Omental fat pad (tissue), 4 donors: ENCODE data around the gene TEX2. TPM values are rescaled to one million over a fixed set of nuclear protein-coding genes. Genes with fewer than 3 reads are reported as not detected.

Experiments used
- ATAC-seq: fragments of 150-250 bp; one replicate; pipeline ENCODE4 v1.9.1; 2016; ENCODE audit warnings: mild to moderate bottlenecking, moderate library complexity; ENCODE audit not compliant: low FRiP score
- DNase-seq: peaks from one replicate; pipeline ENCODE4 v3.0.0-alpha.2; 2019; ENCODE audit warnings: low spot score
- CTCF ChIP-seq, 3 donors: fragments of 450-650 bp; IDR thresholded peaks; one replicate each; pipeline ENCODE4 v1.5.1; 2016 to 2017; ENCODE audit warnings: antibody characterized with exemption in 3 of 3, mild to moderate bottlenecking in 3 of 3, moderate library complexity in 2 of 3
- total RNA-seq, 4 donors: library from RNA; depleted of rRNA; stranded (reverse); fragments of >200 nt; gene quantifications; one replicate each; pipeline ENCODE4 v1.1.0, GENCODE V29; 2016

The TEX2 gene
- total RNA-seq, 4 donors from 2014 or later = 34.8 to 113 (median 85.2) TPM

GRCh38 chr17:64230791-64231408 is 32.2 kb downstream of the TEX2 start:
- DNase-seq (no peak), ATAC-seq (peak; percentile 95)
- TF ChIP-seq CTCF (IDR thresholded peaks at IDR 0.05) = no peak

GRCh38 chr17:64229815-64230728 is 33.0 kb downstream of the TEX2 start:
- no peak for TF ChIP-seq CTCF (IDR thresholded peaks at IDR 0.05)

GRCh38 chr17:64226132-64226531 is 36.9 kb downstream of the TEX2 start:
- ATAC-seq = peak; percentile 13
- DNase-seq = no peak
- no peak for TF ChIP-seq CTCF (IDR thresholded peaks at IDR 0.05)

More at GRCh38 chr17:64229815-64230728, 33.0 kb downstream of the TEX2 start:
- ATAC-seq (peak; percentile 10), DNase-seq (no peak)

GRCh38 chr17:64225410-64225809 is 37.6 kb downstream of the TEX2 start:
- no peak for ATAC-seq
- DNase-seq = no peak
- no peak for TF ChIP-seq CTCF (IDR thresholded peaks at IDR 0.05)

GRCh38 chr17:64223931-64224629 is 39.0 kb downstream of the TEX2 start:
- ATAC-seq = no peak
- no peak for DNase-seq
- no peak for TF ChIP-seq CTCF (IDR thresholded peaks at IDR 0.05)

GRCh38 chr17:64223283-64223682 is 39.8 kb downstream of the TEX2 start:
- no peak for DNase-seq
- no peak for TF ChIP-seq CTCF (IDR thresholded peaks at IDR 0.05)
- ATAC-seq = no peak
